Cardiac muscle cell (in vitro differentiated cells and primary cell): Measurements from ENCODE around the gene HHIP. TPM values are rescaled to one million over a fixed set of nuclear protein-coding genes. Genes with fewer than 3 reads are reported as not detected.
A peak's percentile ranks its signal among the peaks of the same experiment; 100 is the strongest.

ENCODE experiments used
- DNase-seq, 2 donors: peaks; one replicate each; pipeline versions ENCODE4 v3.0.0 to v3.0.0-alpha.2; 2010 to 2017; ENCODE audit warnings: low read depth in 1 of 2, low spot score in 1 of 2
- H3K27ac ChIP-seq: fragments of 200-600 bp; sonication (generic); 2 replicates; pipeline ENCODE4 v1.5.1; 2016
- H3K27me3 ChIP-seq: fragments of 200-600 bp; sonication (generic); 2 replicates; pipeline ENCODE4 v1.6.0; 2016; ENCODE audit warnings: control low read depth
- H3K36me3 ChIP-seq: fragments of 200-600 bp; sonication (generic); 2 replicates; pipeline ENCODE4 v1.5.1; 2016; ENCODE audit warnings: control low read depth
- H3K4me1 ChIP-seq: fragments of 200-600 bp; sonication (generic); 2 replicates; pipeline ENCODE4 v1.8.1; 2017; ENCODE audit warnings: low read depth, mild to moderate bottlenecking, mixed run types
- H3K4me3 ChIP-seq: fragments of 200-600 bp; sonication (generic); 2 replicates; pipeline ENCODE4 v1.5.1; 2016; ENCODE audit warnings: mild to moderate bottlenecking
- H3K9me3 ChIP-seq: fragments of 200-600 bp; sonication (generic); 2 replicates; pipeline ENCODE4 v1.5.1; 2017; ENCODE audit warnings: low read depth, mild to moderate bottlenecking, control low read depth
- polyA plus RNA-seq: library from polyadenylated mRNA; unstranded; fragments of >200 nt; fragmentation: Nextera tagmentation; extraction: Ambion mirVana; gene quantifications from 2 replicates; pipeline ENCODE4 v1.2.1, GENCODE V29; 2016
- total RNA-seq: library from RNA; depleted of rRNA; stranded (reverse); fragments of >200 nt; gene quantifications from 2 replicates; pipeline ENCODE4 v1.2.3, GENCODE V29; 2016
- TF ChIP-seq, protein P1 (sequence below): IDR thresholded peaks from 2 replicates; pipeline ENCODE4 v1.5.1; 2012; ENCODE audit warnings: low read depth, mild to moderate bottlenecking, low read length

HHIP gene
- total and polyA plus RNA-seq, 2 experiments from 2014 or later: 0.99 TPM; not detected in 1

- no peak overlapping the region for H3K4me3 ChIP-seq
- TF ChIP-seq, protein P1, sequence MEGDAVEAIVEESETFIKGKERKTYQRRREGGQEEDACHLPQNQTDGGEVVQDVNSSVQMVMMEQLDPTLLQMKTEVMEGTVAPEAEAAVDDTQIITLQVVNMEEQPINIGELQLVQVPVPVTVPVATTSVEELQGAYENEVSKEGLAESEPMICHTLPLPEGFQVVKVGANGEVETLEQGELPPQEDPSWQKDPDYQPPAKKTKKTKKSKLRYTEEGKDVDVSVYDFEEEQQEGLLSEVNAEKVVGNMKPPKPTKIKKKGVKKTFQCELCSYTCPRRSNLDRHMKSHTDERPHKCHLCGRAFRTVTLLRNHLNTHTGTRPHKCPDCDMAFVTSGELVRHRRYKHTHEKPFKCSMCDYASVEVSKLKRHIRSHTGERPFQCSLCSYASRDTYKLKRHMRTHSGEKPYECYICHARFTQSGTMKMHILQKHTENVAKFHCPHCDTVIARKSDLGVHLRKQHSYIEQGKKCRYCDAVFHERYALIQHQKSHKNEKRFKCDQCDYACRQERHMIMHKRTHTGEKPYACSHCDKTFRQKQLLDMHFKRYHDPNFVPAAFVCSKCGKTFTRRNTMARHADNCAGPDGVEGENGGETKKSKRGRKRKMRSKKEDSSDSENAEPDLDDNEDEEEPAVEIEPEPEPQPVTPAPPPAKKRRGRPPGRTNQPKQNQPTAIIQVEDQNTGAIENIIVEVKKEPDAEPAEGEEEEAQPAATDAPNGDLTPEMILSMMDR: no peak
- no peak overlapping the region for H3K27ac ChIP-seq
Observed at GRCh38 chr4:144621681-144622080, 24.3 kb upstream of the HHIP start.

GRCh38 chr4:144627663-144628076 is 18.3 kb upstream of the HHIP start:
- H3K9me3 ChIP-seq: no peaks in the 10 kb centered on the region
- no peak overlapping the region for H3K4me3 ChIP-seq
- no peaks in the 10 kb centered on the region for H3K36me3 ChIP-seq
- H3K27ac ChIP-seq: no peak overlapping the region
- DNase-seq: peak in 1 of 2 donors; percentile 62
- H3K27me3 ChIP-seq: peaks cover 3% of the 10 kb centered on the region
- TF ChIP-seq, protein P1: no peak
- H3K4me1 ChIP-seq: no peaks in the 10 kb centered on the region

More at GRCh38 chr4:144621681-144622080, 24.3 kb upstream of the HHIP start:
- Histone ChIP-seq H3K9me3 (no peaks in the 10 kb centered on the region), H3K27me3 (no peaks in the 10 kb centered on the region), H3K36me3 (no peaks in the 10 kb centered on the region), H3K4me1 (no peaks in the 10 kb centered on the region)
- no peak for DNase-seq

DNA sequence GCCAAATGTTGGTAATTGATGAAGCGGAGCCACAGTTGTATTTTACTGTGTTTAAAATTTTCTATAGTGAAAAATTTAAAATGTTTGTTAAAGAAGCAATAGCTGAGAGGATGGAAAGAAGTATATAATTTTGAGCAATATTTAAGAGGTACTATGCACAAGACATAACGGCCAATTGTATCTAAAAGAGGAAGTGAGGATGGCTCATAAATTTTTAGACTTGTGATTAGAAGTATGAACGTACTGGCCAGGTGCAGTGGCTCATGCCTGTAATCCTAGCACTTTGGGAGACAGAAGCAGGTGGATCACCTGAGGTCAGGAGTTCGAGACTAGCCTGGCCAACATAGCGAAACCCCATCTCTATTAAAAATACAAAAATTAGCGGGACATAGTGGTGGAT is 12.7 kb upstream of the HHIP start:
- Histone ChIP-seq H3K4me3 (no peak overlapping the region), H3K4me1 (no peaks in the 10 kb centered on the region), H3K36me3 (no peaks in the 10 kb centered on the region), H3K27me3 (peaks cover 3% of the 10 kb centered on the region), H3K27ac (no peak overlapping the region), H3K9me3 (no peaks in the 10 kb centered on the region)
- TF ChIP-seq, protein P1: no peak
- no peak for DNase-seq

- H3K9me3 ChIP-seq: no peaks in the 10 kb centered on the region
- no peak overlapping the region for H3K27ac ChIP-seq
- no peak overlapping the region for H3K4me3 ChIP-seq
- H3K4me1 ChIP-seq: no peaks in the 10 kb centered on the region
- H3K36me3 ChIP-seq: no peaks in the 10 kb centered on the region
- peaks cover 8% of the 10 kb centered on the region for H3K27me3 ChIP-seq
- DNase-seq: no peak
- TF ChIP-seq, protein P1: no peak
Observed at GRCh38 chr4:144634978-144635747, 10.8 kb upstream of the HHIP start.

DNA sequence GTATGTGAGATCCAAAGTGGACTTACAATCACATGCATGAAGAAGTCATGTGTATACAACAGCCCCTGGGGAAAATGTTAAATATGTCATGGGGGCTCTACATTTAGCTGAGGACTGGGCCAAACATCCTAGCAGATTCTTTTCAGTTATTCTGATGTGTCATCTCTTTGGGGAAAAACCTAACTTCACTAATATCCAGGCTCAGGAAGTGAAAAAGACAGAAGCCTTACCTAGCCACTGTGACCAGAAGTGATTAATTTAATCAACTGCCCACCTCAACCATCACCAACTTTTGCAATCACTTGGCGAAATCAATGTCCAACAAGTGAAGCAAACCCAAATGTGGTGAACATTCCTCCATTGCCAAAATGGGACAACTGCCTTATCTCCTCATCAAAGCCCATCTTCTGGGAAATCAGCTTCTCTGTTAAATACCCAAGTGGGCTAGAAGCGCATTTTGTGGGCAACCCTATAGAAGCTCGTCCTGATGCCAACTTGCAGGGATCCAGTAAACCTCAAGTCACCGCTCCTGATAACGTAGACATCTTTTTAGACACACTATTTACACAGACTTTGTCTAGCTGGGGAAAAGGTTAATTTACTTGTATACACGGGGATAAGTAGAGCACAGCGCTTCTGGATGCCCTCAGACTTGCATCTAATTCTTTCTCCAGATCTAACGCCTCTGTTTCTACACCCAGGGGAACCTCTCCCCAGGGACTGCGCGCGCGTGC is 1.4 kb upstream of the HHIP start:
- Histone ChIP-seq H3K27ac (no peak overlapping the region), H3K4me3 (no peak overlapping the region), H3K9me3 (no peaks in the 10 kb centered on the region), H3K27me3 (peaks cover 71% of the 10 kb centered on the region), H3K36me3 (no peaks in the 10 kb centered on the region), H3K4me1 (no peaks in the 10 kb centered on the region)
- TF ChIP-seq, protein P1: no peak
- DNase-seq: no peak
